ENCODE measurements around the gene ZNF532. TPM values are rescaled to one million over a fixed set of nuclear protein-coding genes. Genes with fewer than 3 reads are reported as not detected.
A peak's percentile ranks its signal among the peaks of the same experiment; 100 is the strongest.
"Not testable (repeated sequence)": the region's sequence is repeated elsewhere in the genome, so short reads cannot be mapped to it uniquely, and the experiment has no call there.

ZNF532 gene
- total and polyA plus RNA-seq, 4 donors = 19.3 to 194 (median 113) TPM

GRCh38 chr18:58827886-58828285, 36.8 kb upstream of the ZNF532 start:
- peaks cover 0 to 2% of the 10 kb centered on the region in 2 donors for H3K4me1 ChIP-seq (ENCODE audit: control insufficient read depth in 1 of 2, insufficient read depth in 2 of 2, low read length in 2 of 2)
- no peak overlapping the region for H3K4me3 ChIP-seq (ENCODE audit: low read length in 2 of 2)
- WGBS, 2 donors = 97 to 98% methylated on average over 24 of the region's 24 CpGs
- DNase-seq (no peak), ATAC-seq (ENCODE audit: low FRiP score) (no peak)
- no peaks in the 10 kb centered on the region for H3K27me3 ChIP-seq (ENCODE audit: control insufficient read depth in 1 of 2, insufficient read depth in 2 of 2, low read length in 1 of 2)
- H3K9me3 ChIP-seq (ENCODE audit: control insufficient read depth, low read length) = no peaks in the 10 kb centered on the region
- intact Hi-C loops (cut with DNase I) = loop anchor here in 1 of 2 donors (5.0 kb wide), 1 partner anchor 41 kb away; no protein-coding TSS in a partner anchor
- H3K27ac ChIP-seq (ENCODE audit: low read depth in 1 of 2, low read length in 2 of 2) = peak overlapping the region in 1 of 2 donors; percentile 83
- H3K36me3 ChIP-seq (ENCODE audit: control insufficient read depth in 1 of 2, insufficient read depth in 2 of 2, low read length in 1 of 2) = no peaks in the 10 kb centered on the region

DNA sequence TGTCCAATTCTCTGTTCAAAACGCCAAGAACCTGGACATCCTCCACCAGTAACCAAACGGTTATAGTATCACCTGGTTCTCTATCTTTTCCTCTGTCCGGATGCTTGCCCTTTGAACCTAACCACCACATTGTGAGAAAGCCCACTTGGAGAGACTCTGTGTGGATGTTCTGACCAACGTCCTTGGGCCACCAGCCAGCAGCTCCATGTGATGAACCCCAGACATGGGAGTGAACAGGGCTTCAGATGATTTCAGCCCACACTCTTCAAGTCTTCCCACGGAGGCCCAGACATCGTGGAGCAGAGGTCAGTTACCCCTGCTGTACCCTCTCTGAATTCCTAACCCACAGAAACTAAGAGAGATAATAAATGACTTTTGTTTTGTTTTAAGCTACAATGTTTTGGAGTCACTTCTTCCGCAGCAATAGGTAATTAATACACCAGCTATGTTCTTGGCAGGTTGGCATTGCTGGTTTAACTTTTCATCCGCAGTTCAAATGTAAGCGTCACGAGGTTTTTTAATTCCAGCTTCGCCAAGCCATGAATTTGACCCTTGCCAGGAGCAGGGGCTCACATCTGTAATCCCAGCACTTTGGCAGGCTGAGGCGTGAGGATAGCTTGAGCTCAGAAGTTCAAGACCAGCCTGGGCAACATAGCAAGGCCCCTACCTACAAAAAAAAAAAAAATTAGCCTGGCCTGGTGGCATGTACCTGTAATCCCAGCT, 36.1 kb upstream of the ZNF532 start:
- no peak for ATAC-seq (ENCODE audit: low FRiP score)
- H3K27ac ChIP-seq (ENCODE audit: low read depth in 1 of 2, low read length in 2 of 2) = peak overlapping the region; percentile 32 to 83
- no peak overlapping the region for H3K4me3 ChIP-seq (ENCODE audit: low read length in 2 of 2)
- no peak for DNase-seq
- no peaks in the 10 kb centered on the region for H3K9me3 ChIP-seq (ENCODE audit: control insufficient read depth, low read length)
- whole genome bisulfite sequencing, 2 donors = 20 to 28% methylated on average over 12 of the region's 12 CpGs
- H3K36me3 ChIP-seq (ENCODE audit: control insufficient read depth in 1 of 2, insufficient read depth in 2 of 2, low read length in 1 of 2) = no peaks in the 10 kb centered on the region
- H3K4me1 ChIP-seq (ENCODE audit: control insufficient read depth in 1 of 2, insufficient read depth in 2 of 2, low read length in 2 of 2) = peaks cover 0 to 2% of the 10 kb centered on the region in 2 donors
- H3K27me3 ChIP-seq (ENCODE audit: control insufficient read depth in 1 of 2, insufficient read depth in 2 of 2, low read length in 1 of 2) = no peaks in the 10 kb centered on the region
- intact Hi-C loops (cut with DNase I) = loop anchor here in 1 of 2 donors (5.0 kb wide), 1 partner anchor 41 kb away; no protein-coding TSS in a partner anchor

DNA sequence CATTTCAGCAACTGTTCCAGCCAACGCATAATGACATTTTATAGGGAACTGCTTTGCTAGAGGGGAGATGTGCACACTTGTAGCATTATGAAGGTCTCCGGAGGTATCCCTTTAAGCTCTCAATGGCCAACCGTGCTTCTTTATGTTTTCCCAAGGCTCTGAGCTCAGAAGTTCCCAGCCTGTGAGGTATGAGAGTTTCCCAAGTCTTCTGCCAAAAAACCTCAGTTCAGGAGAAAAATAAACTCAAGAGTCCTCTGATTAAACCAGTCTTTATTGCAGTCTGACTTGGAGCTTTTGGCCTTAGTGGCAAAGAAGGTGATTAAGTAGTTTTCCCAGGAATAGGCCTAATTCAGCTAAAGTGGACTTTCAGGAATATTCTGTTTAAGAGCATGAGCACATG, 35.4 kb upstream of the ZNF532 start:
- H3K27ac ChIP-seq (ENCODE audit: low read depth in 1 of 2, low read length in 2 of 2) = peak overlapping the region; percentile 52 to 83
- no peaks in the 10 kb centered on the region for H3K9me3 ChIP-seq (ENCODE audit: control insufficient read depth, low read length)
- ATAC-seq (ENCODE audit: low FRiP score) (peak; percentile 50), DNase-seq (no peak)
- H3K4me3 ChIP-seq (ENCODE audit: low read length in 2 of 2) = no peak overlapping the region
- H3K4me1 ChIP-seq (ENCODE audit: control insufficient read depth in 1 of 2, insufficient read depth in 2 of 2, low read length in 2 of 2) = peaks cover 0 to 2% of the 10 kb centered on the region in 2 donors
- WGBS, 2 donors = 3 to 14% methylated on average over 3 of the region's 3 CpGs
- H3K27me3 ChIP-seq (ENCODE audit: control insufficient read depth in 1 of 2, insufficient read depth in 2 of 2, low read length in 1 of 2) = no peaks in the 10 kb centered on the region
- H3K36me3 ChIP-seq (ENCODE audit: control insufficient read depth in 1 of 2, insufficient read depth in 2 of 2, low read length in 1 of 2) = no peaks in the 10 kb centered on the region
- intact Hi-C loops (cut with DNase I) = loop anchor here in 1 of 2 donors (5.0 kb wide), 1 partner anchor 42 kb away; no protein-coding TSS in a partner anchor

DNA sequence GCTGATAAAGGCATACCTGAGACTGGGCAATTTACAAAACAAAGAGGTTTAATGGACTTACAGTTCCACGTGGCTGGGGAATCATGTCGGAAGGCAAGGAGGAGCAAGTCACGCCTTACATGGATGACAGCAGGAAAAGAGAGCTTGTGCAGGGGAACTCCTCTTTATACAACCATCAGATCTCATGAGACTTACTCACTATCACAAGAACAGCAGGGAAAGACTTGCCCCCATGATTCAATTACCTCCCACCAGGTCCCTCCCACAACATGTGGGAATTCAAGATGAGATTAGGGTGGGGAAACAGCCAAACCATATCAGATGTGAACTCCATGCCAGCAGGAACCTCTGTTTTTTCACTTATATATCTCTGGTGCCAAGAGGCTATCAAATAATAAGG, 34.8 kb upstream of the ZNF532 start:
- H3K36me3 ChIP-seq (ENCODE audit: control insufficient read depth in 1 of 2, insufficient read depth in 2 of 2, low read length in 1 of 2); H3K4me3 ChIP-seq (ENCODE audit: low read length in 2 of 2); DNase-seq; H3K9me3 ChIP-seq (ENCODE audit: control insufficient read depth, low read length); ATAC-seq (ENCODE audit: low FRiP score); H3K4me1 ChIP-seq (ENCODE audit: control insufficient read depth in 1 of 2, insufficient read depth in 2 of 2, low read length in 2 of 2); H3K27me3 ChIP-seq (ENCODE audit: control insufficient read depth in 1 of 2, insufficient read depth in 2 of 2, low read length in 1 of 2): not testable (repeated sequence)
- WGBS, 2 donors = 46 to 62% methylated on average over 3 of the region's 3 CpGs
- intact Hi-C loops (cut with DNase I) = loop anchor here in 1 of 2 donors (5.0 kb wide), 1 partner anchor 43 kb away; no protein-coding TSS in a partner anchor
- peak overlapping the region; percentile 49 to 52 for H3K27ac ChIP-seq (ENCODE audit: low read depth in 1 of 2, low read length in 2 of 2)

DNA sequence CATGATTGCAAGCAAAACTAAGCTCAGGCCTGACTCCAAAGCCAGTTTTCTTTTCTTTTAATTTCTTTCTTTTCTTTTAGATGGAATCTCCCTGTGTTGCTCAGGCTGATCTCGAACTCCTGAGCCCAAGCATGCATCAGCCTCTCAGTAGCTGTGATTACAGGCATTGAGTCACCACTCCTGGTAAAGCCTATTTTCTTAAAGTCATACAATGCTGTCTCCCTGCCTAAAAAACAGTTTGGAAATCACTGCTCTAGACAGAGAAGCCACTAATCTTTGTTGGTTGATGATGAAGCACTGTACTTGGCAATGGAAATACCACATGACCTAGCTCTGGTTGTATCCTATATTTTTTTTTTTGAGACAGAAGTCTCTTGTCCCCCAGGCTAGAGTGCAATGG, 33.1 kb upstream of the ZNF532 start:
- no peak overlapping the region for H3K27ac ChIP-seq (ENCODE audit: low read depth in 1 of 2, low read length in 2 of 2)
- H3K4me1 ChIP-seq (ENCODE audit: control insufficient read depth in 1 of 2, insufficient read depth in 2 of 2, low read length in 2 of 2) = peaks cover 0 to 2% of the 10 kb centered on the region in 2 donors
- no peaks in the 10 kb centered on the region for H3K36me3 ChIP-seq (ENCODE audit: control insufficient read depth in 1 of 2, insufficient read depth in 2 of 2, low read length in 1 of 2)
- no peak overlapping the region for H3K4me3 ChIP-seq (ENCODE audit: low read length in 2 of 2)
- ATAC-seq (ENCODE audit: low FRiP score) (no peak), DNase-seq (no peak)
- H3K9me3 ChIP-seq (ENCODE audit: control insufficient read depth, low read length) = no peaks in the 10 kb centered on the region
- intact Hi-C loops (cut with DNase I) = no loop called here
- 4 to 9% methylated on average over 1 of the region's 1 CpG for WGBS, 2 donors
- H3K27me3 ChIP-seq (ENCODE audit: control insufficient read depth in 1 of 2, insufficient read depth in 2 of 2, low read length in 1 of 2) = no peaks in the 10 kb centered on the region

DNA sequence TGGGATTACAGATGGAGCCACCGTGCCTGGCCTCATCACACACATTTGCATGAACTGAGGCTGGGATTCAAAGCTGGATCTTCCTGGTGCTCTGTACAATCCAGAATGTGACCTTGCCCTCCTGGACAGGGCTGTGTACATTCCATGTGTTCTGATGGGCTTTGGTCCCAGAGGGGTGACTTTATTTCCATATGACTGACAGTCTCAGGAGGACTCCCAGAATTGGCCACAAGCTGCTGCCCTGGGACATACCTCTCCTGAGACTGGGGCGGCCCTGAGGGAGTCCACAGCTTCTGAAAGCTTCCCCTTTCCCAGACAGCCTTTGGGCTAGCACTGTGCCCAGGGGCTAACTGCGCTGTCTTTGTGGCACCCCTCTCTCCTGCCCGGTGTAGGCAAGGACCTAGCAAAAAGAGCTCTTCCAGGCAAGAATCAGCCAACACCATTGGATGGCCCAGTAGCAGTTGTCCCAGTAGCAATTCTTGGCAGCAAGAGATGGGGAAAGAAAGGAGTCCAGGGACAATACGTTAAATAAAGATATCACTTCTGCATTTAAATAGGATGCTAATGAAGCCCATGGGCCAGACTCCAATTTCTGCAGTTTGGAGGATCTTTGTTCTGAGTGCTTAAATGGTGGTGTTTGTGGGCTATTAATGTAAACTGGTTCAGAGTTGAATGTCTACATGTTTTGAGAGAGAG, 26.4 kb upstream of the ZNF532 start:
- ATAC-seq (ENCODE audit: low FRiP score) (no peak), DNase-seq (no peak)
- intact Hi-C loops (cut with DNase I) = no loop called here
- Histone ChIP-seq H3K4me3 (ENCODE audit: low read length in 2 of 2) (no peak overlapping the region), H3K36me3 (ENCODE audit: control insufficient read depth in 1 of 2, insufficient read depth in 2 of 2, low read length in 1 of 2) (no peaks in the 10 kb centered on the region), H3K27me3 (ENCODE audit: control insufficient read depth in 1 of 2, insufficient read depth in 2 of 2, low read length in 1 of 2) (no peaks in the 10 kb centered on the region), H3K4me1 (ENCODE audit: control insufficient read depth in 1 of 2, insufficient read depth in 2 of 2, low read length in 2 of 2) (no peaks in the 10 kb centered on the region), H3K9me3 (ENCODE audit: control insufficient read depth, low read length) (no peaks in the 10 kb centered on the region), H3K27ac (ENCODE audit: low read depth in 1 of 2, low read length in 2 of 2) (no peak overlapping the region)
- WGBS, 2 donors = 90 to 95% methylated on average over 5 of the region's 5 CpGs

DNA sequence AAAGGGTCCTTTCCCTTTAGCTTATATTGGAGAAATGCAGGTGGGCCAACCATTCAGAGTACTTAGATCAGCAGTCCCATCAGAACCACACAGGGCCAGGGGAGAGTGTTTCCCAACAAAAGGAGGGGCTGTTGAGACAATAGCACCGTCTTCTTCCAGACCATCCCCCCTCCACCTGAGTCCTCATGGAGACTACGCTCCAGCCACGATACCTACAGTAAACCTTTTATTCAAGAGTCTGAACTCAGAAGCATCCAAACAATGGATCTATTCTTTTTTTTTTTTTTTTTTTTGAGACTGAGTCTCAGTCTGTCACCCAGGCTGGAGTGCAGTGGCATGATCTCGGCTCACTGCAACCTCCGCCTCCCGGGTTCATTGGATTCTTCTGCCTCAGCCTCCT, 25.7 kb upstream of the ZNF532 start:
- no peaks in the 10 kb centered on the region for H3K4me1 ChIP-seq (ENCODE audit: control insufficient read depth in 1 of 2, insufficient read depth in 2 of 2, low read length in 2 of 2)
- intact Hi-C loops (cut with DNase I) = no loop called here
- H3K9me3 ChIP-seq (ENCODE audit: control insufficient read depth, low read length) = no peaks in the 10 kb centered on the region
- WGBS, 2 donors = 95 to 99% methylated on average over 6 of the region's 6 CpGs
- H3K4me3 ChIP-seq (ENCODE audit: low read length in 2 of 2) = no peak overlapping the region
- H3K36me3 ChIP-seq (ENCODE audit: control insufficient read depth in 1 of 2, insufficient read depth in 2 of 2, low read length in 1 of 2) = no peaks in the 10 kb centered on the region
- ATAC-seq (ENCODE audit: low FRiP score) = no peak
- no peak for DNase-seq
- H3K27ac ChIP-seq (ENCODE audit: low read depth in 1 of 2, low read length in 2 of 2) = no peak overlapping the region
- no peaks in the 10 kb centered on the region for H3K27me3 ChIP-seq (ENCODE audit: control insufficient read depth in 1 of 2, insufficient read depth in 2 of 2, low read length in 1 of 2)

DNA sequence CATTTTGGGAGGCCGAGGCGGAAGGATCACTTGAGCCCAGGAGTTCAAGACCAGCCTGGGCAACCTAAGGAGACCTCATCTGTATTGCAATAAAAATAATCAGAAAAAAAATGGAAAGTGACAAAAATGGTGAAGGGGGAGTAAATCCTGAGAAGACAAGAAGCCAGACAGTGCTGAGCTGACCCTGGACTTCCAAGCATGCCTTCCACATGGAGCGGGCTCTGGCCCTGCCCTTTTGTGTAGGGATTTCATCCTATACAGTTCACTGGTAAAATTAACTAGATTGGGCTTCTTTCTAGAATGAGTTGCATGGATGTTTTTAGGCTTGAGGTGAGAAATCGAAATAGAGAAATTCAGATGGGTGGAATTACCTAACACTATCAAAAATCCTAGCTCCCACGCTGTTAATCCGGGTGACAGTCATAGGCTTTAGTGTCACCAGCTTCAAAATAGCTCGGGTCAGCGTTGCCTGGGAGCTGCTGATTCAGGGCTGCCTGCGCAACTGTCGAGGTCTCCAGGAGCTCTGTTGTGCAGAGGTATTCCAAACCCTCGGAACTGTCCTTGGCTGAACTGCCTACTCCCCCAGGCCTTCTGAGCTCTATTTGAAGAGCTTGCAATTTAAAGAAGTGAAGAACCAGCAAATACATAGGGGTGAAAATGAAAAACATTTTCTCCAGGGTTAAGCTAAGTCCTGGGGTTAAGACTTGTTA, 21.5 kb upstream of the ZNF532 start:
- no peaks in the 10 kb centered on the region for H3K36me3 ChIP-seq (ENCODE audit: control insufficient read depth in 1 of 2, insufficient read depth in 2 of 2, low read length in 1 of 2)
- no peak overlapping the region for H3K27ac ChIP-seq (ENCODE audit: low read depth in 1 of 2, low read length in 2 of 2)
- no peaks in the 10 kb centered on the region for H3K27me3 ChIP-seq (ENCODE audit: control insufficient read depth in 1 of 2, insufficient read depth in 2 of 2, low read length in 1 of 2)
- ATAC-seq (ENCODE audit: low FRiP score) = no peak
- intact Hi-C loops (cut with DNase I) = no loop called here
- no peak overlapping the region for H3K4me3 ChIP-seq (ENCODE audit: low read length in 2 of 2)
- 78 to 81% methylated on average over 11 of the region's 11 CpGs for WGBS, 2 donors
- no peak for DNase-seq
- H3K4me1 ChIP-seq (ENCODE audit: control insufficient read depth in 1 of 2, insufficient read depth in 2 of 2, low read length in 2 of 2) = no peaks in the 10 kb centered on the region
- no peaks in the 10 kb centered on the region for H3K9me3 ChIP-seq (ENCODE audit: control insufficient read depth, low read length)
